CD4-positive, alpha-beta T cell treated with Interleukin-4 for 4 hours (primary cell): ENCODE results near the gene LBP.
"Not testable (repeated sequence)": the region's sequence is repeated elsewhere in the genome, so short reads cannot be mapped to it uniquely, and the experiment has no call there.

Experiments
- DNase-seq: peaks from one replicate; pipeline ENCODE4 v3.0.0-alpha.2; 2020

The LBP gene

GRCh38 chr20:38346247-38346651, at the start of gene LBP:
LBP (plus strand) TSS chr20:38346482; CDS start chr20:38346517, 35 bp downstream.
- DNase-seq: no peak

GRCh38 chr20:38297916-38298674, 48.2 kb upstream of the LBP start:
- no peak for DNase-seq

- DNase-seq: no peak
Measured at GRCh38 chr20:38298768-38299288, 47.5 kb upstream of the LBP start.

GRCh38 chr20:38299963-38300362, 46.3 kb upstream of the LBP start:
- DNase-seq: no peak

GRCh38 chr20:38300438-38300837, 45.8 kb upstream of the LBP start:
- no peak for DNase-seq

- no peak for DNase-seq
Measured at GRCh38 chr20:38301309-38301708, 45.0 kb upstream of the LBP start.

- DNase-seq: no peak
Measured at GRCh38 chr20:38302786-38303185, 43.5 kb upstream of the LBP start.

- peak; percentile 2 for DNase-seq
Measured at GRCh38 chr20:38303908-38304379, 42.3 kb upstream of the LBP start, which contains the start of gene BPI. BPI (plus strand) TSS chr20:38304156; CDS start chr20:38304224, 68 bp downstream.

GRCh38 chr20:38304845-38305447, 41.3 kb upstream of the LBP start:
- DNase-seq: no peak

- no peak for DNase-seq
Measured at GRCh38 chr20:38305541-38305940, 40.7 kb upstream of the LBP start.

GRCh38 chr20:38306379-38306778, 39.9 kb upstream of the LBP start:
- DNase-seq: no peak

- DNase-seq: no peak
Measured at GRCh38 chr20:38307371-38308046, 38.8 kb upstream of the LBP start.

- no peak for DNase-seq
Measured at GRCh38 chr20:38308047-38308438, 38.2 kb upstream of the LBP start.

- no peak for DNase-seq
Measured at GRCh38 chr20:38308447-38308846, 37.8 kb upstream of the LBP start.

GRCh38 chr20:38311091-38311490, 35.2 kb upstream of the LBP start:
- DNase-seq: no peak

GRCh38 chr20:38311491-38311890, 34.8 kb upstream of the LBP start:
- no peak for DNase-seq

GRCh38 chr20:38313676-38314075, 32.6 kb upstream of the LBP start:
- DNase-seq: no peak

GRCh38 chr20:38314350-38314749, 31.9 kb upstream of the LBP start:
- not testable (repeated sequence) for DNase-seq

- DNase-seq: no peak
Measured at GRCh38 chr20:38315290-38315966, 30.9 kb upstream of the LBP start.

- no peak for DNase-seq
Measured at GRCh38 chr20:38316341-38316740, 29.9 kb upstream of the LBP start.

- no peak for DNase-seq
Measured at GRCh38 chr20:38317422-38317821, 28.9 kb upstream of the LBP start.

GRCh38 chr20:38320221-38320620, 26.1 kb upstream of the LBP start:
- DNase-seq: no peak
